GM19463 (cell line): Measurements from ENCODE around the gene GNB1L.
"Not testable (repeated sequence)": the region's sequence is repeated elsewhere in the genome, so short reads cannot be mapped to it uniquely, and the experiment has no call there.

Experiments used
- ATAC-seq: cut with Tn5 transposase; IDR thresholded peaks from one replicate; pipeline ENCODE4 v1.9.1; 2021; ENCODE audit warnings: mild to moderate bottlenecking, moderate library complexity; ENCODE audit not compliant: unreplicated experiment

Gene GNB1L

GRCh38 chr22:19889951-19890350 lies 35.3 kb upstream of the GNB1L start:
- no peak for ATAC-seq

- no peak for ATAC-seq
Measured at GRCh38 chr22:19888131-19888746, 33.6 kb upstream of the GNB1L start.

DNA sequence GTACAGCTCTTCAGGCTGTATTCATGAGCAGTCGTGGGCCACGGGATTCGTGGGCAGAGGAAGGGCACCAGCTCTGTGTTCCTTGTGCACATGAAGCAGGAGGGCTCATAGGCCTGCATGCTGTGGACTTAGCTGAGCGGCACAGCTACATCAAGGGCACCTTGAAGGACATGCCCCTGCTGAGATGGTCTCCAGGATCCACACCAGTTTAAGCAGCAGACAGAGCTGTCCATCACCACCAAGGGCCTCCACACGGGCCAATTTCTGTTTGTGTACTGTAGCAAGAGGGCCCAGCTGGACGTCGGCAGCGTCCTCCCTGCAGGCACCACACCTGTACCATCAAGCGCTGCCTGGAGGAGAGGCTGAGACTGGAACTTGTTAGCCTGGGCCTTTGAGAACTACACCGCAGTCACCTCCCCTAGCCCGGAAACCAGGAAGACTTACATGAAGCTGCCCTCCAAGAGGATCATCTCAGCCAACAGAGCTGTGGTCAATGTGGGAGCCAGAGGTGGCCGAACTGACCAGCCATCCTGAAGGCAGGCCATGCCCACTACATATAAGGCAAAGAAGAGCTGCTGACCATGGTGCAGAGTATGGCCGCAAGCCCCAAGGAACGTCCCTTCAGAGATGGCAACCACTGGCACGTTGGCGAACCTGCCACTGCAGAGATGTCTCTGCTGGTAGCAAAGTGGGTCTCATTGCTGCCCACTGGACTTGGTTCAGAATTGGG lies 32.7 kb upstream of the GNB1L start:
- no peak for ATAC-seq

- ATAC-seq: no peak
Measured at GRCh38 chr22:19886605-19887255, 32.1 kb upstream of the GNB1L start.

DNA sequence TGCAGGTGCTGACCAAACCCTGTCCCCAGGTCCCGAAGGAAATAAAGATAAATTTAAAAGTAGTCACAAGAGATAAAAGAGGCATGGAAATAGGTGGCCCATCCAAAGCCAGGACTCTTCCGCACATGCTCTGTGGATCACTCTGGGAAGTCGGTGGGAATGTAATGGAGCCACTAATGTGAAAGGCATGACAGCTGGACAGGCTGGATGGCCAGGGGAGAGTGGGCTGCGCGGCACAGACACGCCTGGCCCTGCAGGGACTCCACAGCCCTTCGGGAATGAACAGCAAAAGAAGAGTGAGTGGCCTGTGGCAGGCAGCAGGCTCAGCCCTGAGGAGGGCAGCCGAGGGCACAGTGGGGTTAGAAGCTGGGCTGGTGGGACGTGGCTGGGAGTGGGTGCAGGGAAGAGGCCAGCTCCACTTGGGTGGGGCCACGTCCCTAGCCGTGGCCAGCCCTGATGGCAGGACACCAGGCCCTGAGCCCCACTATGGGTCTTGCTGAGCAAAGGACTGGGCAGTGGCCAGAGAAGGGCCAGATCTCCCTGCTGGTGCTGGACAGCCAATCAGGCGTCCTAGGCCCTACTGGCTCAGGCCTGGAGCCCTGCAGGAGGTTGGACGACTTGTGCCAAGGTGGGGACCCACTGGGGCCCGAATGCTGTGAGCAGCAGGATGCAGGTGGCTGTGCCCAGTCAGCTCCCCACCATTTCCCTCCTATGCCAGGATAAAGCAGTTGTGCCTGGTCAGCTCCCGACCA lies 31.3 kb upstream of the GNB1L start:
- no peak for ATAC-seq

DNA sequence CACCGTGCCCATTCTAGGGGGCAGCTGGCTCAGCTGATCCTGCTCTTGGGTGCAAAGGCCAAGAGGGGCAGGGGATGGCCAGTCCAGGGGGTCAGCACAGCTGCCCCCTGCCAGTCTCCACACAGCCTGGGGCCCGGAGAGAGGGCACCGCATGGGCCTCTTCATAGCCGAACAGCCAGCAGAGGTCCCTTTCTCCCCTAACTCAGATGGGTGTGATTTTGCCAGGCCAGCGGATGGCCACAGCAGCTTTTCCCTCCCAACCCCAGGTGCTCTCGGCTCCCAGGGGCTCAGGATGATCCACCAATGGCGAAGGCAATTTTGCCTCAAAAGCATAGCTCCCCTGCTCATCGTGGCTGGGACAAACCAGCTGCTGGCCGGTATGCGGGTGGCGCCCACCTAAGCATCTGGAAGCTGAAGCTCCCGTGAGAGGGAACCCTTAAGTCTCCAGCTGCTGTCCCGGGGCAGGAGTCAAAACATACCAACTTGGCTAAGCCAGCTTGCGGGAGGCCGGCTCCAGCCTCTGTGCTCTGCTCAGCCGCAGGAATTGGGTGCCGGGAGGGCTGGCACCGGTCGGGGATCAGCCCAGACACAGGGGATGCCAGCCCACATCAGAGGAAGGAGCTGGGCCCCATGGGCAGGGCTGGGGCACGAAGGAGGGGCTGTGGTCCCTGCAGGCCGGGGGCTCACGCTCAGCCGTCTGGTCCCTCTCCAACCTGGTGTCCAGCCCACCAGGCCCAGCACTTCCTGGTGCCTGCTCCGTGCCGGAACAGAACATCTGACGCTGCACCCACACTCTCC lies 30.5 kb upstream of the GNB1L start:
- ATAC-seq: no peak

DNA sequence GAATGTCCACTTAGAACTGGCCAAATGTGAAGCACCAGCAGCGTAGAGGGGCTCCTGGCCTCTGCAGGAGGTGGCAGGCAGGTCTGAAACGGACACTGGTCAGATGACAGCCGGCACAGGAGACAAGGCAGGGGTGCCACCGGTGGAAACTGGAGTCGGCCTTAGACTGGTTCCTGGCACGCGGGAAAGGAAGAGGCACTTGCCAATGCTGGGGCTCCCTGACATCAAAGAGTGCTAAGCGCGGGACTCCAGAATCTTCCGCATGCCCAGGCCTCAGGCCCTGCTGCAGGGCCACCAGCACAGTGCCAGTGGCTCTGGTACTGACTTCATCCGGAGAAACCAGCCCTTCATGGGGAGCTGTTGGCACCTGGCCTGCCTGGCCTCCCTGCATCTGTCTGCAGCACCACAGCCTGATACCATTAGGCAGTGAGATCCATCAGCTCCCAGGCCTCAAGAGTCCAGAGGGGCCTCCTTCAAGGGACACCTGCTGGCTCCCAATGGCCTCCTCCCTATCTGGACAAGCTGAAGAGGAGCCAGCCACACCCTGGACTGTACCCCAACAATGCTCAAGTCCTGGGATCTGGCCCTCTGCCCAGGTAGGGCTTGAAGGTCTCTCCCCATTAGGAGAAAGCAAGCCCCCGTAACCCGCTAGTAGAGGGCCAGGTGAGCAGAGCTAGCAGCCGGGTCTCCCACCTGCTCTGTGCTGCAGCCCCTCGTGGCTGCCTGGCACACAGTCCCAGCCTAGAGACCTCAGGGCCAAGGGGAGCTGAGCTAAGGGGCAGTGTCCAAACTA lies 29.7 kb upstream of the GNB1L start:
- ATAC-seq: no peak

DNA sequence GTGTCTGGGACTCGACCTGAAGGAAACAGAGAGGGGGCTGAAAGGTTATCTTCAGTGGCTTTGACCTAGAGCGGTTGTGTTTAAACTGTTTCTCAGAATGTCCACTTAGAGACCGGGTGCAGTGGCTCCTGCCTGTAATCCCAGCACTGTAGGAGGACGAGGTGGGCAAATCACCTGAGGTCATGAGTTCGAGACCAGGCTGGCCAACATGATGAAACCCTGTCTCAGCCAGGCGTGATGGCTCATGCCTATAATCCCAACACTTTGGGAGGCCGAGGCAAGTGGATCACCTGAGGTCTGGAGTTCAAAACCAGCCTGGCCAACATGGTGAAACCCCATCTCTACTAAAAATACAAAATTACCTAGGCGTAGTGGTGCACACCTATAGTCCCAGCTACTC lies 28.8 kb upstream of the GNB1L start:
- not testable (repeated sequence) for ATAC-seq

DNA sequence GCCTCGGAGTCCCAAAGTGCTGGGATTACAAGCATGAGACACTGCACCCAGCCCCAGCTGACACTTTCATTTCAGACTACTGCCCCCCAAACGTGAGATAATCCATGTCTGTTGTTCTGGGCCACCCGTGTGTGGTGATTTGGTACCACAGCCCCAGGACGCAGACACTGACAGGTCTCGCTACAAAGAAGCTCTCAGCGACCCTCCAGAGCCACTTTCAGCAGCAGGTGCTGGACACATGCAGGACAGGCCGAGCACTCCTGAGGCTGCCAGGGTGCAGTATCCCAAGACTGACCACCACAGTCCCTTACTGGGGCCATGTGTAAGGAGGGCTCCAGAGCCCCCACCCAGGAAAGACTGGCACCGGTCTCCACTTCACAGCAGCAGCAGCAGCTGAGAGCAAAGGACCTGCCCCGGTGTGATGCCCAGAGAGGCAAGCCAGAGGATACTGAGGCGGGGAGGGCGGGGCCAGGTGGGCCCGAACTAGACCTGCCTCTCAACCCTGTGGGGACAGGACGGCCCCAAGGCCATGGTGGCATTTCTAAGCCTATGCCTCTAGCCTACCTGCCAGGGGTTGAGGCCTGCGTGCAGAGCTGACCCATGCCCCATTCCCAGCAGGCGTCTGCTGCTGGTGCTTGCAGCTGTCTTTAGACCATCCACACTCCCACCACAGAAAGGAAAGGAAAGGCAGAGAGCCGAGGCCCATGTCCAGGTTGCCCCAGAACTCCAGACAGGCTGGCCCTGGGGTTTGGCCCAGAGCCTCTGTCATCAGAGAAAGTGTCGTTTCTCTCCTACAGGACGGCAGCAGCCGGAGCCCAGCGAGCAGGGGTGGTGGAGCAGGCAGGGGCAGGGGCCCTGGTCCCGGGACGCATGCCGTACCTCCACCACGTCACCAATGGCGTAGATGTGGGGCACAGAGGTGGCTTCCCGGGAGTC lies 28.0 kb upstream of the GNB1L start:
- ATAC-seq: no peak

GRCh38 chr22:19880786-19881569 lies 26.3 kb upstream of the GNB1L start:
- ATAC-seq: no peak

GRCh38 chr22:19879992-19880785 lies 25.5 kb upstream of the GNB1L start:
- ATAC-seq: no peak

- no peak for ATAC-seq
Measured at GRCh38 chr22:19879643-19879991, 24.9 kb upstream of the GNB1L start.

GRCh38 chr22:19879246-19879570 lies 24.5 kb upstream of the GNB1L start:
- ATAC-seq: no peak

GRCh38 chr22:19878461-19879245 lies 24.0 kb upstream of the GNB1L start:
- no peak for ATAC-seq

GRCh38 chr22:19877626-19878339 lies 23.1 kb upstream of the GNB1L start:
- ATAC-seq: no peak
